Effector memory CD8-positive, alpha-beta T cell (primary cell): ENCODE measurements around the gene MPHOSPH10.
A peak's percentile ranks its signal among the peaks of the same experiment; 100 is the strongest.
"Not testable (repeated sequence)": the region's sequence is repeated elsewhere in the genome, so short reads cannot be mapped to it uniquely, and the experiment has no call there.

Experiments used
- ATAC-seq: fragments of 150-1000 bp; cut with Tn5 transposase; replicated peaks from 2 replicates; pipeline ENCODE4 v1.10.0; 2021; ENCODE audit warnings: mild to moderate bottlenecking, moderate library complexity
- DNase-seq, 3 experiments: peaks; one replicate each; pipeline ENCODE4 v3.0.0; 2021
- H3K27ac Mint-ChIP-seq, 2 donors: one replicate each; pipeline ENCODE4 v1.8.0; 2022; ENCODE audit warnings: mild to moderate bottlenecking in 2 of 2, mixed read lengths in 2 of 2, moderate library complexity in 2 of 2
- H3K27me3 Mint-ChIP-seq, 2 donors: one replicate each; pipeline ENCODE4 v1.8.0; 2022; ENCODE audit warnings: mixed read lengths in 2 of 2
- H3K36me3 Mint-ChIP-seq: one replicate; pipeline ENCODE4 v1.8.0; 2022; ENCODE audit warnings: mild to moderate bottlenecking, moderate library complexity, mixed read lengths; ENCODE audit not compliant: insufficient read depth
- H3K4me1 Mint-ChIP-seq, 2 donors: one replicate each; pipeline ENCODE4 v1.8.0; 2022; ENCODE audit warnings: low read depth in 2 of 2, mixed read lengths in 2 of 2
- H3K4me3 Mint-ChIP-seq, 2 donors: one replicate each; pipeline ENCODE4 v1.8.0; 2022; ENCODE audit warnings: mild to moderate bottlenecking in 2 of 2, mixed read lengths in 2 of 2, moderate library complexity in 2 of 2
- H3K9me3 Mint-ChIP-seq, 2 donors: one replicate each; pipeline ENCODE4 v1.8.0; 2022; ENCODE audit warnings: mixed read lengths in 2 of 2

Gene MPHOSPH10

GRCh38 chr2:71157124-71157793 lies 26.8 kb downstream of the MPHOSPH10 start:
- ATAC-seq = peak; percentile 61
- Mint-ChIP-seq H3K27ac (no peak overlapping the region), H3K36me3 (no peaks in the 10 kb centered on the region), H3K27me3 (peaks cover 21 to 28% of the 10 kb centered on the region in 2 donors), H3K4me3 (no peak overlapping the region), H3K9me3 (no peaks in the 10 kb centered on the region), H3K4me1 (peaks cover 7 to 8% of the 10 kb centered on the region in 2 donors)
- peak; percentile 33 to 49 (median 45) for DNase-seq

- Mint-ChIP-seq H3K36me3 (no peaks in the 10 kb centered on the region), H3K27ac (no peak overlapping the region), H3K9me3 (no peaks in the 10 kb centered on the region), H3K4me1 (no peaks in the 10 kb centered on the region), H3K4me3 (no peak overlapping the region), H3K27me3 (peaks cover 28 to 34% of the 10 kb centered on the region in 2 donors)
- ATAC-seq (no peak), DNase-seq (no peak)
Observed at GRCh38 chr2:71166812-71167211, 36.4 kb downstream of the MPHOSPH10 start.

GRCh38 chr2:71173096-71173495 lies 42.7 kb downstream of the MPHOSPH10 start:
- H3K9me3 Mint-ChIP-seq = no peaks in the 10 kb centered on the region
- no peak for DNase-seq
- H3K27me3 Mint-ChIP-seq = peaks cover 14 to 67% of the 10 kb centered on the region in 2 donors
- H3K36me3 Mint-ChIP-seq = no peaks in the 10 kb centered on the region
- no peak for ATAC-seq
- no peak overlapping the region for H3K4me3 Mint-ChIP-seq
- H3K4me1 Mint-ChIP-seq = no peaks in the 10 kb centered on the region
- no peak overlapping the region for H3K27ac Mint-ChIP-seq

- Mint-ChIP-seq H3K4me3 (no peak overlapping the region), H3K27ac (no peak overlapping the region), H3K9me3 (no peaks in the 10 kb centered on the region), H3K4me1 (no peaks in the 10 kb centered on the region), H3K27me3 (peaks cover 23 to 78% of the 10 kb centered on the region in 2 donors), H3K36me3 (no peaks in the 10 kb centered on the region)
- DNase-seq (no peak), ATAC-seq (no peak)
Observed at GRCh38 chr2:71174207-71174606, 43.8 kb downstream of the MPHOSPH10 start.

DNA sequence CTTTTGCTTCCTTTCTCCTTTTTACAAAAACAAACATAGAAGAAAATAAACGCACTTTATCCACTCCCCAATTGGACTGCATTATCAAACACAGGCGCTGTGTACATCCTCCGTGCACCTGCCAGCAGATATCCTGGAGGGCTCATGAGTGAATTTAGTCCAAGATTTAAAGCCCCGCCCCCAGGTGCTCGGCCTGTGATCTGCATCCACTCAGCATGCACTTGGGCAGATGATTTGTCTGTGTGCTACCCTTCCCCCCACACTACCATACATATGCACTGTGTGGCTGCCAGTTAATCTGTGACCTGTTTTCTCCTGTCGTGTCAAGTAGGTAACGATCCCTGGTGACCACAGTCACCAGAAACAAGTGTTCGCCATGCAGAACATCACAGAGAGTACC lies 48.4 kb downstream of the MPHOSPH10 start:
- H3K4me1 Mint-ChIP-seq, DNase-seq, ATAC-seq, H3K9me3 Mint-ChIP-seq, H3K4me3 Mint-ChIP-seq, H3K27ac Mint-ChIP-seq, H3K36me3 Mint-ChIP-seq: not testable (repeated sequence)
- peaks cover 18 to 52% of the 10 kb centered on the region in 2 donors for H3K27me3 Mint-ChIP-seq

GRCh38 chr2:71181316-71181715 lies 50.9 kb downstream of the MPHOSPH10 start:
- Mint-ChIP-seq H3K9me3 (no peaks in the 10 kb centered on the region), H3K4me3 (no peak overlapping the region), H3K27me3 (peaks cover 18 to 28% of the 10 kb centered on the region in 2 donors), H3K36me3 (no peaks in the 10 kb centered on the region), H3K4me1 (no peaks in the 10 kb centered on the region), H3K27ac (no peak overlapping the region)
- DNase-seq (no peak), ATAC-seq (no peak)

GRCh38 chr2:71183306-71184115 lies 53.1 kb downstream of the MPHOSPH10 start:
- H3K4me1 Mint-ChIP-seq, DNase-seq, ATAC-seq, H3K9me3 Mint-ChIP-seq, H3K36me3 Mint-ChIP-seq, H3K27ac Mint-ChIP-seq, H3K27me3 Mint-ChIP-seq, H3K4me3 Mint-ChIP-seq: not testable (repeated sequence)

- DNase-seq (no peak), ATAC-seq (no peak)
- Mint-ChIP-seq H3K27ac (no peak overlapping the region), H3K9me3 (no peaks in the 10 kb centered on the region), H3K4me1 (no peaks in the 10 kb centered on the region), H3K36me3 (no peaks in the 10 kb centered on the region), H3K4me3 (no peak overlapping the region), H3K27me3 (no peaks in the 10 kb centered on the region)
Observed at GRCh38 chr2:71186973-71187372, 56.5 kb downstream of the MPHOSPH10 start.

DNA sequence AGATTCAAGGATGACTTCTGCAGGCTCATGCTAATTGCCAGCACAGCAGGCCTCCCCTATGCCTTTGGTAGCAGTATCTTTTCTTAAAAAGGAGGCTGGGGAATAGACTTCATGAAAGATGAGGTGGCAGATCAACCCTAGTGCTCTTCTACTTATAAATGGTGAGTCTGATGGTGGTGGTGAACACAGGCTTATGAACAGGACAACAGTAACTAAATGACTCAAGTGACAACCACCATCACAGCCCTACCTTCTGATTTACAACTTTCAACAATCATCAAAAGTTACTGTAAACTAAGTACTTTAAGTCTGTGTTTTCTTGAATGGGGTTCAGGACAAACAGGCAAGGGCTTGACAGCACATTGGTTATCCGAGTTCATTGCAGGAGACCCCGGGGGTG lies 57.2 kb downstream of the MPHOSPH10 start:
- Mint-ChIP-seq H3K9me3 (no peaks in the 10 kb centered on the region), H3K4me3 (no peak overlapping the region), H3K36me3 (no peaks in the 10 kb centered on the region), H3K4me1 (no peaks in the 10 kb centered on the region), H3K27ac (no peak overlapping the region), H3K27me3 (no peaks in the 10 kb centered on the region)
- ATAC-seq (no peak), DNase-seq (no peak)

DNA sequence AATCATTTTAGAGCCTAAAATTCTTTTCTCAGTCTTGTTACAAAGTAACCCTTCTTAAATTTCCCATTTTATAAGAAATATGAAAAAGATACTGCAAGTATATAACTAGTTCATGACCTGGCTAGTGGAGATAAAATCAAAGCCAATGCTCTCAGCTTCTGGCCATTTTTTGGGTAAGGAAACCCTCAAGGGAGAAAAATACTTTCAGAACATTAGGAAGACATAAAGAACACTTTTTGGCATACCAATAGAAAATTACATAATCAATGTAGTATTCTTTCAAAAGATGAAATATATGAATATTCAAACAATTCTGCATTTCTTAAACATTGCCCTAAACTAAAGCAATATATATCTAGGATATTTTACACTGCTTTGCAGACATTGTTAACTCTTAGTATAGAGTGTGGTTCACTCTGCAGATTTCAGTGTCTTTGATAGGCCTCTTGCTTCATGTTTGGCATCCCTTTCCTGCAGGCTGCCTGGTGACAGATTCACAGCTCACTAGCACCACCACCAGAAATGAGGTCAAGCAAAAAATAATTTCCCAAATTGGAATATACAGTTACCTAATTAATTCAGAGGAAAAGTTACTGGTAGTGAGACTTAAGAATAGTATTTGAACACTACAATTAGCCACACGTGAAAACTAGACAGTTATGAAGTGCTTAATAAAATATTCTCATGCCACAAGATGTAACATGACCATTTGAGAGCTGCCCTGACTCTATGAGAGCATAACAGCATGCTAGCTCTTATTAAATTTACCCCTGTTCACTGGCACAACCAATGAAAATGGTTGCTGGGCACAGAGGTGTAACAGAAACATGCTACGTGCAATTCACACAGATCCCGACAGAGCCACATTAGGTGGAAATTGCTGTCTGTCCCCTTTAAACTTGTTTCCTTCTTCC lies 60.5 kb downstream of the MPHOSPH10 start:
- Mint-ChIP-seq H3K4me3 (no peak overlapping the region), H3K36me3 (no peaks in the 10 kb centered on the region), H3K4me1 (no peaks in the 10 kb centered on the region), H3K27ac (no peak overlapping the region), H3K9me3 (peaks cover 0 to 3% of the 10 kb centered on the region in 2 donors), H3K27me3 (no peaks in the 10 kb centered on the region)
- ATAC-seq (no peak), DNase-seq (no peak)

DNA sequence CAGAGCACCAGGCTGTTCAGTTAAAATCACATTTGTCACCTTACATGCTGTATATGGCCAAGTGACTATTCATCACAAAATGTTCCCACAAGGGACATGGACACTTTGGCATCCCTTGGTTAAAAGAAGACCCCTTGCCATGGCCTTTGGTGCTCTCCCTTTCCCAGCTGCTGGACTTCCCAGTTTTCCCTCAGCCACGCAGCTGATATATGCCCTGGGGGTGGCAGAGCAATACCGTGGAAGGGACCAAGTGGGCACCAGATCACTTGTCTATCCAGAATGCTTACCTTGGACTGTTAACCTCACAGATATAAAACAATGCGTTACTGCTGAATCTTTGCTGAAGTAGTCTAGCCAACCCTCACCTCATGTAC lies 61.1 kb downstream of the MPHOSPH10 start:
- H3K4me3 Mint-ChIP-seq = no peak overlapping the region
- no peaks in the 10 kb centered on the region for H3K4me1 Mint-ChIP-seq
- no peak for ATAC-seq
- H3K9me3 Mint-ChIP-seq = peaks cover 2 to 7% of the 10 kb centered on the region in 2 donors
- no peaks in the 10 kb centered on the region for H3K27me3 Mint-ChIP-seq
- H3K36me3 Mint-ChIP-seq = no peaks in the 10 kb centered on the region
- H3K27ac Mint-ChIP-seq = no peak overlapping the region
- DNase-seq = no peak
